B cell (primary cell): ENCODE measurements around the gene ZNF592.

Experiments
- CTCF ChIP-seq: fragments of 200-600 bp; IDR thresholded peaks from one replicate; pipeline ENCODE4 v1.8.0; 2022; ENCODE audit warnings: antibody characterized with exemption, mild to moderate bottlenecking
- EZH2 ChIP-seq: IDR thresholded peaks from 2 replicates; pipeline ENCODE4 v1.6.1; 2012; ENCODE audit warnings: borderline replicate concordance, low read depth, mild to moderate bottlenecking, moderate library complexity, low read length; ENCODE audit not compliant: insufficient read depth, poor library complexity, severe bottlenecking

GRCh38 chr15:84764585-84764984 is 16.2 kb downstream of the ZNF592 start:
- TF ChIP-seq CTCF = no peak
- no peak for TF ChIP-seq EZH2
